Transverse colon (tissue), 4 donors: Measurements from ENCODE around the gene TMLHE. TPM values are rescaled to one million over a fixed set of nuclear protein-coding genes. Genes with fewer than 3 reads are reported as not detected.
"Not testable (repeated sequence)": the region's sequence is repeated elsewhere in the genome, so short reads cannot be mapped to it uniquely, and the experiment has no call there.

Experiments
- DNase-seq: peaks from one replicate; pipeline ENCODE4 v3.0.0-alpha.2; 2019
- H3K27ac ChIP-seq, 4 donors: fragments of 200-600 bp; sonication (generic); 2 replicates each; pipeline ENCODE4 v1.5.1; 2016 to 2018; ENCODE audit warnings: inconsistent platforms in 4 of 4
- H3K27me3 ChIP-seq: fragments of 200-600 bp; sonication (generic); 2 replicates; pipeline ENCODE4 v1.5.1; 2017; ENCODE audit warnings: inconsistent platforms
- H3K36me3 ChIP-seq, 4 donors: fragments of 200-600 bp; sonication (generic); 2 replicates each; pipeline ENCODE4 v1.5.1; 2017 to 2019; ENCODE audit warnings: inconsistent platforms in 4 of 4
- H3K4me1 ChIP-seq, 4 donors: fragments of 200-600 bp; sonication (generic); 2 replicates each; pipeline ENCODE4 v1.5.1; 2017 to 2020; ENCODE audit warnings: inconsistent platforms in 4 of 4
- H3K4me3 ChIP-seq, 4 donors: fragments of 200-600 bp; sonication (generic); 1 replicate in 1 of 4; 2 replicates in 3 of 4; pipeline versions ENCODE4 v1.5.1 to v1.6.1; 2017 to 2019; ENCODE audit warnings: inconsistent platforms in 4 of 4
- H3K9me3 ChIP-seq, 2 donors: fragments of 200-600 bp; sonication (generic); 2 replicates each; pipeline ENCODE4 v1.5.1; 2017 to 2019; ENCODE audit warnings: inconsistent platforms in 2 of 2
- EP300 ChIP-seq: sonication (generic); formaldehyde crosslinking; IDR thresholded peaks from one replicate; pipeline ENCODE4 v1.6.1; 2017; ENCODE audit warnings: antibody characterized with exemption, low read depth
- POLR2A ChIP-seq: fragments of 450-650 bp; IDR thresholded peaks from one replicate; pipeline ENCODE4 v1.6.1; 2016; ENCODE audit warnings: antibody characterized with exemption, mild to moderate bottlenecking, moderate library complexity
- POLR2AphosphoS5 ChIP-seq, 3 donors: sonication (generic); formaldehyde crosslinking; IDR thresholded peaks; one replicate each; pipeline ENCODE4 v1.6.1; 2016; ENCODE audit warnings: antibody characterized with exemption in 3 of 3
- WGBS, 2 donors: methylation state at CpG; one replicate each; pipeline ENCODE4 v1.1.5; 2018; ENCODE audit warnings: low coverage in 1 of 2; 5-methylcytosine and 5-hydroxymethylcytosine counted together
- in situ Hi-C, 4 donors: fragments of 200-750 bp; cut with MboI; loops; one replicate each; pipeline versions ENCODE4 v1.15.0 to v1.15.1; 2017; ENCODE audit warnings: low sequenced_read_pairs in 3 of 4, low pct_ligation_motif_present in 1 of 4, low pct_unique_long_range_greater_than_20kb in 1 of 4
- intact Hi-C: fragments of 100-400 bp; cut with DNase I; formaldehyde crosslinking; loops from one replicate; pipeline ENCODE4 v1.15.1; 2023; ENCODE audit warnings: low total_unique reads
- total RNA-seq, 4 donors: library from RNA; depleted of rRNA; stranded (reverse); fragments of >200 nt; gene quantifications; one replicate each; pipeline ENCODE4 v1.1.0, GENCODE V29; 2016
- TF ChIP-seq, protein P1 (sequence below), 5 experiments: fragments of 200-600 bp in 3 of 5; fragments of 450-650 bp in 2 of 5; sonication (generic) in 3 of 5; IDR thresholded peaks; 1 replicate in 2 of 5; 2 replicates in 3 of 5; pipeline ENCODE4 v1.5.1; 2016 to 2017; ENCODE audit warnings: antibody characterized with exemption in 5 of 5, inconsistent platforms in 3 of 5, mild to moderate bottlenecking in 2 of 5, moderate library complexity in 1 of 5

The TMLHE gene
- total RNA-seq, 4 donors from 2014 or later = 17.5 to 32.9 (median 29.1) TPM

DNA sequence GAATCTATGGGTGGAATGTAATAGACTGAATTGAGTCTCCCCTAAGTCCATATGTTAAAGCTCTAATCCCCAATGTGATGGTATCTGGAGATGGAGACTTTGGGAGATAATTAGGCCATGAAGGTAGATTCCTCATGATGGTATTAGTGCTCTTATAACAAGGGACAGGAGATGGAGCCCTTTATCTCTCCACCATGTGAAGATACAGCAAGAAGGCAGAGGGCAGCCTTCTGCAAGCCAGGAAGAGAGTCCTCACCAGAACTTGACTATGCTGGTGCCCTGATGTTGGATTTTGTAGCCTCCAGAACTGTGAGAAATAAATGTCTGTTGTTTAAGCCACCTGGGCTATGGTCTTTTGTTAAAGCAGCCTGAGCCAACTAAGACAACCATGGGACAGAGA is 78.0 kb downstream of the TMLHE start:
- Histone ChIP-seq H3K9me3 (no peaks in the 10 kb centered on the region), H3K36me3 (no peaks in the 10 kb centered on the region), H3K27me3 (no peaks in the 10 kb centered on the region), H3K27ac (no peak overlapping the region), H3K4me3 (no peak overlapping the region), H3K4me1 (no peaks in the 10 kb centered on the region)
- intact Hi-C loops (no loop called here), in situ Hi-C loops (no loop called here)
- TF ChIP-seq EP300 (no peak), POLR2A (no peak), POLR2AphosphoS5 (IDR thresholded peaks at IDR 0.05) (no peak)
- TF ChIP-seq, protein P1, sequence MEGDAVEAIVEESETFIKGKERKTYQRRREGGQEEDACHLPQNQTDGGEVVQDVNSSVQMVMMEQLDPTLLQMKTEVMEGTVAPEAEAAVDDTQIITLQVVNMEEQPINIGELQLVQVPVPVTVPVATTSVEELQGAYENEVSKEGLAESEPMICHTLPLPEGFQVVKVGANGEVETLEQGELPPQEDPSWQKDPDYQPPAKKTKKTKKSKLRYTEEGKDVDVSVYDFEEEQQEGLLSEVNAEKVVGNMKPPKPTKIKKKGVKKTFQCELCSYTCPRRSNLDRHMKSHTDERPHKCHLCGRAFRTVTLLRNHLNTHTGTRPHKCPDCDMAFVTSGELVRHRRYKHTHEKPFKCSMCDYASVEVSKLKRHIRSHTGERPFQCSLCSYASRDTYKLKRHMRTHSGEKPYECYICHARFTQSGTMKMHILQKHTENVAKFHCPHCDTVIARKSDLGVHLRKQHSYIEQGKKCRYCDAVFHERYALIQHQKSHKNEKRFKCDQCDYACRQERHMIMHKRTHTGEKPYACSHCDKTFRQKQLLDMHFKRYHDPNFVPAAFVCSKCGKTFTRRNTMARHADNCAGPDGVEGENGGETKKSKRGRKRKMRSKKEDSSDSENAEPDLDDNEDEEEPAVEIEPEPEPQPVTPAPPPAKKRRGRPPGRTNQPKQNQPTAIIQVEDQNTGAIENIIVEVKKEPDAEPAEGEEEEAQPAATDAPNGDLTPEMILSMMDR (IDR thresholded peaks at IDR 0.05) = no peak
- no peak for DNase-seq

DNA sequence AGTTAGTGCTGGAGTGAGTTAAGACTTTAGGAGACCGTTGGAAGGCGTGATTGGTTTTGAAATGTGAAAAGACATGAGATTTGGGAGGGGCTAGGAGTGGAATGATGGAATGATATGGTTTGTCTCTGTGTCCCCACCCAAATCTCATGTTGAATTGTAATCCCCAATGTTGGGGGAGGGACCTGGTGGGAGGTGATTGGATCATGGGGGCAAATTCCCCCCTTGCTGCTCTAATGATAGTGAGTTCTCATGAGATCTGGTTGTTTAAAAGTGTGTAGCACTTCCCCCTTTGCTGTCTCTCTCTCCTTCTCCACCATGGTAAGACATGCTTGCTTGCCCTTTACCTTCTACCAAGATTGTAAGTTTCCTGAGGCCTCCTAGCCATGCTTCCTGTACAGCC is 85.7 kb downstream of the TMLHE start:
- WGBS, 2 donors = 76% methylated on average over 2 of the region's 2 CpGs; no CpG with 5 or more reads in 1 of the 2 donors
- DNase-seq, H3K4me1 ChIP-seq, H3K27me3 ChIP-seq, H3K36me3 ChIP-seq, H3K9me3 ChIP-seq, intact Hi-C loops, in situ Hi-C loops, H3K27ac ChIP-seq, H3K4me3 ChIP-seq: not testable (repeated sequence)

DNA sequence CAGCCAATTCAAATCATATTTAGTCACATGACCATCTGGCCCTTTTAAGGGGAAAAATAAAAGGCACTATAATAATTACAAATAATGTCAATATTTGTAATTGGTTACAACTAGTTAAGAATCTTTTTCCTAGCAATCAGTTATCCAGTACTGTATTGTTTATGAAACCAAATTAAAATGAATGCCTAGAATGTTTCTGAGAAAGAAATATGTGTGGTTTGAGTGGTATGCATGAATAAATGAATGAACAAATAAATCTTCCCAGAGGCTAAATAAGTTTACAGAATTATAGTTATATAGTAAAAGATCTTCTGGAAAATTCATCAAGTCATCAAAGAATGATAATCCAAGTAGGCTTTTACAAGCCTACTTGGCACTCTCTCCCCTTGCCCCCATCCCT is 98.5 kb downstream of the TMLHE start:
- Histone ChIP-seq H3K36me3 (no peaks in the 10 kb centered on the region), H3K4me3 (no peak overlapping the region), H3K27ac (no peak overlapping the region), H3K9me3 (no peaks in the 10 kb centered on the region), H3K27me3 (no peaks in the 10 kb centered on the region), H3K4me1 (no peaks in the 10 kb centered on the region)
- TF ChIP-seq, protein P1 (IDR thresholded peaks at IDR 0.05) = no peak
- no peak for TF ChIP-seq POLR2A
- TF ChIP-seq EP300 = no peak
- no peak for TF ChIP-seq POLR2AphosphoS5 (IDR thresholded peaks at IDR 0.05)
- intact Hi-C loops (no loop called here), in situ Hi-C loops (no loop called here)
- no peak for DNase-seq

DNA sequence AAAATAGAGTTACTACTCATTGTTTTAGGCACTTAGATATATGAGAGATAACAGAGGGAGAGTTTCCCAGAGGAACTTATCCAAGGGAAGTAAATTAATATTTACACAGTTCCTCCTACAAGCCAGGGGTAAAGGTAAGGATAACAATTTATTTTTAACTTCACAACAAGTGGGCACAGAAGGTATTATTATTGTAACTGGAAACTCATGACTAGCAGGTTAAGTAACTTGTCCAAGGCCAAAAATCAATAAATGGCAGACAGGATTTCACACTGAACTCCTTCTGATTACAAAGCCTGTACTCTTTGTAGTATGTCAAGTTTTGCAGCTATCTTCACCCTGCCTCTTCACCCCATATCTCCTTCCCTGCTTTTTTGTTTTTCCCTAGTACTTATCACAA is 107.5 kb downstream of the TMLHE start:
- TF ChIP-seq POLR2A (no peak), POLR2AphosphoS5 (IDR thresholded peaks at IDR 0.05) (no peak), EP300 (no peak)
- TF ChIP-seq, protein P1 (IDR thresholded peaks at IDR 0.05) = no peak
- no peaks in the 10 kb centered on the region for H3K27me3 ChIP-seq

DNA sequence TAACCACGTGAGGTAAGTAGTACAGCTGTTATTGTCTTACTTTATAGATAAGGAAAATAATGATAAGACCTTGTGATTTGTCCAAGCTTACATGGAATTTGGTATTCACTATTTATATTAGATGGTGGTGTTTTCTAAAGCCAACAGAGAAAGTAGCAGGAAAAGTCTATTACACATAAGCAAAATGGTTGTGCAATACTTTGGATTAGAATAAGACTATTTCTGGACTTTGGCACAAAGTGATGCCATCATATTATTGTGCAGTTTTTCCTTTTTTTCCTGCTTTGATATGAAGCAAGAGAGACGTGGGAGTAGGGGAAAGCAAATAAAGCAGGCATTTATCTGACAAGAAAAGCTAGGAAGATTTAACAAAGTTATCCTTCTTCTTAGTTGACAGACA is 117.6 kb downstream of the TMLHE start:
- H3K27ac ChIP-seq, intact Hi-C loops, H3K4me3 ChIP-seq, in situ Hi-C loops, H3K27me3 ChIP-seq, H3K4me1 ChIP-seq, H3K36me3 ChIP-seq, H3K9me3 ChIP-seq, DNase-seq: not testable (repeated sequence)
- no CpG with 5 or more reads among the region's 2 CpGs for WGBS, 2 donors

More for the DNA sequence above, 107.5 kb downstream of the TMLHE start:
- H3K36me3 ChIP-seq = no peaks in the 10 kb centered on the region
- no peak overlapping the region for H3K27ac ChIP-seq
- intact Hi-C loops (no loop called here), in situ Hi-C loops (no loop called here)
- no peak overlapping the region for H3K4me3 ChIP-seq
- DNase-seq = no peak
- H3K4me1 ChIP-seq = no peaks in the 10 kb centered on the region
- H3K9me3 ChIP-seq = no peaks in the 10 kb centered on the region

DNA sequence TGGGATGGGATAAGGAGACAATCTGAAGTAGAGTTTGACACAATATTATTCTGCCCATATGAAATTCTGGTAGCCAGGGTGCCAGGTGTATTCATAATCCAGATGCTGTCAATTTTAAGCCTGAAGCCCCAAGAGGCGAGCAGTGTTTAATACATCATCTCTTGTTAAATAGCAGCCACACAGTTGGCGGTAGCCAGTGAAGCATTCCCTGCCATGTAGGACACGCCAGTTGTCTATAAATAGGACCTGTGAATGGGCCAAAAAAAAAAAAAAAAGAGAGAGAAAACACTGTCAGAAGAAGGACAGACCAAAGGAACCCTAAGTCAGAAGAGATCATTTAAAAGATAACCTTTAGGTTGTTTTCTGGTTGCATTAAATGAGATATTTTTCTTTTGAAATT is 121.3 kb downstream of the TMLHE start:
- H3K27ac ChIP-seq, H3K4me1 ChIP-seq, H3K9me3 ChIP-seq, intact Hi-C loops, DNase-seq, H3K36me3 ChIP-seq, H3K27me3 ChIP-seq, H3K4me3 ChIP-seq, in situ Hi-C loops: not testable (repeated sequence)
- 20% methylated on average over 1 of the region's 3 CpGs; no CpG with 5 or more reads in 1 of the 2 donors for WGBS, 2 donors

DNA sequence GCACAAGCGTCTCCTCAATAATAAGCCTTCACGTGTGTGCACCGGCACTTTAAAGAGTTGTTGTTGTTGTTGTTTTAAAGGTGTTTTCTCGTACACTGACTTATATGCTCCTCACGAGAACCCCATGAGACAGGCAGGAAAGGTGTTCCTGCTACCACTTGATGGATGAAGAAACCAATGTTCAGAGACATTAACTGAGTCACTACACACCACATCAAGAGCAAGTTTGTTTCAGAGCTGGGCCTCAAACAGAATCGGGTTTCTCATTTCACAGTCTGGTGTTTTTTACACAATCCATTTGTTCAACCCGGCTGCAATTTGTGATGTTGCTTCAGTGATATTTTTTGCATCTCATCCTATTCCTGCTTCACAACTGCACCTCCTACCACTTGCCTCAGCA is 135.6 kb downstream of the TMLHE start:
- in situ Hi-C loops, H3K9me3 ChIP-seq, intact Hi-C loops, DNase-seq, H3K4me1 ChIP-seq, H3K27me3 ChIP-seq, H3K36me3 ChIP-seq, H3K27ac ChIP-seq, H3K4me3 ChIP-seq: not testable (repeated sequence)
- no CpG with 5 or more reads among the region's 7 CpGs for WGBS, 2 donors

DNA sequence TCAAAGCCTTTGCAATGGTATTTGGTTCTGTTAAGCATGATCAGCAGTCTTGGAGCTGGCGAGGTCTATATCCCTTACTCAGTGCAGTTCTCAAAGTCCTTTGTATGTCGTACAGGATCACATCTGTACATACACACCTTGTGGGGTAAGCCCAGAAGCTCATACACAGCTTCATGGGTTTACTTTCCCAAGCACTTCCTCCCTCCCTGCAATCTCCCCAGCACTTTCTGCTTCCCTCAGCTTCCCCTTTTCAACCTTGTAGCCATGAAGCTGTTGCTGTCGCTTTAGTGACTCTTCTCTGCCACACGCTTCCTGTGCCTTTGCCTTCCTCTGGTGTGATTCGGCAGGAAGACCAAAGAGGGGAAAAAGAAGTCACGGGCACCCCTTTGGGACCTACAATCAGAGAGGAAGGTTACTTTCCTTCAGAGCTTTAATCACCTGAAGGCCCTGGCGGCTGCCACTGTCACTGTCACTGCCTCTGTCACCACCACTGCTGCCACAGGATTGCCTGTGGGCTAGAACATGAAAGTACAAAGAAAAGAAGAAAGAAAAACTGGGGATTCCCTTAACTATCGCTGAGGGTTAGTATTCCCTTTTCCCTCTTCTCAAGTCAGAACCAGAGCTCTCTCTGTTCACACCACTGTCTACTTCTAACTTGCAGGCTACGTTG is 146.3 kb downstream of the TMLHE start:
- H3K27ac ChIP-seq, H3K9me3 ChIP-seq, H3K4me1 ChIP-seq, H3K36me3 ChIP-seq, intact Hi-C loops, H3K4me3 ChIP-seq, H3K27me3 ChIP-seq, DNase-seq, in situ Hi-C loops: not testable (repeated sequence)
- WGBS, 2 donors = no CpG with 5 or more reads among the region's 9 CpGs
